ENCODE measurements around the gene TMEM150A. TPM values are rescaled to one million over a fixed set of nuclear protein-coding genes. Genes with fewer than 3 reads are reported as not detected.

Gene TMEM150A
- total and polyA plus RNA-seq, 3 donors from 2014 or later, result 33.1 to 44.0 (median 39.3) TPM

DNA sequence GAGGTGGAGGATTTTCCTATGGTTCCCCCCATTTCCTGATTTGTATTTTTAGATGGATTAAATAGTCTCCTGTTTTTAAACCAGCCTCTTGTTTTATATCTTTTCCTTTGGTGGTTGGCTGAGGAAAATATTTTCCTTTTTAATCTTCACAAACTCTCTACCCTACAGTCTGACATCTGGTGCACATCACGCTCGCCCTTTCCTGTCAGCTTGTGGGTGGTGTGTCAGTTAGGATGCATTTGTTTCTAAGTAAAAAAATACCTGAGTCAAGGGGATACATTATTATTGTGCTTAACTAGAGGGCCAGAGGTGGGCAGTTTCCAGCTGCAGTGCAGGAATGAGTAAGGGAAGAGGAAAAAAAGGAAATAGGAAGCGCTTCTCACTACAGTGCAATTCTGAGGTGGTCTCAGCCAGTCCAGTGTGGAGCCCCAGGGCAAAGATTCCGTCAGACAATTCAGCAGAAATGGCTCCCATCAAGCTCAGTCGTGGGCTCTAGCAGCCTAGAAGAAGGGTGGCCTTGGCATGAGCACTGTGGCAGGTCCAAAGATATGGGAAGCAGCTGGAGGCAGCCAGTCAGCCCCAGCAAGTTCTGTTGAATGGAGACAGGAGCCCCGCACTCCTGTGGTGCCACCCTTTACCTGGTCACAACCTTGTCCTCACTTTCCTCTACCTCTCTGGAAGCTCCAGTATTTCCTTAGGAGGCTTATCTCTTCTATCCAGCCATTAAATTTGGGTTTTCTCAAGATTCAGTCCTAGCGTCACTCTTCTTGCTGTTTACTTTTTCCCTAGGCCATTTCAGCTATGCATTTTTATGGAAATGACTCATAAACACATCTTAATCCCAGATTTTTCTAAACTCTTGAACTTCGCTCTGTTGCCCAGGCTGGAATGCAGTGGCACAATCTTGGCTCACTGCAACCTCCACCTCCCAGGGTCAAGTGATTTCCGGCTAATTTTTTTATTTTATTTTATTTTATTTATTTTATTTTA lies 47.0 kb upstream of the TMEM150A start:
- Histone ChIP-seq H3K27ac (no peak overlapping the region), H3K4me3 (no peak overlapping the region), H3K9me3 (no peaks in the 10 kb centered on the region), H3K27me3 (no peaks in the 10 kb centered on the region), H3K4me1 (no peaks in the 10 kb centered on the region), H3K36me3 (ENCODE audit: low read depth, missing control alignments) (no peaks in the 10 kb centered on the region)
- intact Hi-C loops (cut with DNase I; ENCODE audit: low total_unique reads), result no loop called here
- DNase-seq, result no peak
- 85 to 88% methylated on average over 9 of the region's 9 CpGs for WGBS, 2 donors
- TF ChIP-seq POLR2A (IDR thresholded peaks at IDR 0.05), result no peak
- TF ChIP-seq, protein P1, sequence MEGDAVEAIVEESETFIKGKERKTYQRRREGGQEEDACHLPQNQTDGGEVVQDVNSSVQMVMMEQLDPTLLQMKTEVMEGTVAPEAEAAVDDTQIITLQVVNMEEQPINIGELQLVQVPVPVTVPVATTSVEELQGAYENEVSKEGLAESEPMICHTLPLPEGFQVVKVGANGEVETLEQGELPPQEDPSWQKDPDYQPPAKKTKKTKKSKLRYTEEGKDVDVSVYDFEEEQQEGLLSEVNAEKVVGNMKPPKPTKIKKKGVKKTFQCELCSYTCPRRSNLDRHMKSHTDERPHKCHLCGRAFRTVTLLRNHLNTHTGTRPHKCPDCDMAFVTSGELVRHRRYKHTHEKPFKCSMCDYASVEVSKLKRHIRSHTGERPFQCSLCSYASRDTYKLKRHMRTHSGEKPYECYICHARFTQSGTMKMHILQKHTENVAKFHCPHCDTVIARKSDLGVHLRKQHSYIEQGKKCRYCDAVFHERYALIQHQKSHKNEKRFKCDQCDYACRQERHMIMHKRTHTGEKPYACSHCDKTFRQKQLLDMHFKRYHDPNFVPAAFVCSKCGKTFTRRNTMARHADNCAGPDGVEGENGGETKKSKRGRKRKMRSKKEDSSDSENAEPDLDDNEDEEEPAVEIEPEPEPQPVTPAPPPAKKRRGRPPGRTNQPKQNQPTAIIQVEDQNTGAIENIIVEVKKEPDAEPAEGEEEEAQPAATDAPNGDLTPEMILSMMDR (IDR thresholded peaks at IDR 0.05), result no peak

DNA sequence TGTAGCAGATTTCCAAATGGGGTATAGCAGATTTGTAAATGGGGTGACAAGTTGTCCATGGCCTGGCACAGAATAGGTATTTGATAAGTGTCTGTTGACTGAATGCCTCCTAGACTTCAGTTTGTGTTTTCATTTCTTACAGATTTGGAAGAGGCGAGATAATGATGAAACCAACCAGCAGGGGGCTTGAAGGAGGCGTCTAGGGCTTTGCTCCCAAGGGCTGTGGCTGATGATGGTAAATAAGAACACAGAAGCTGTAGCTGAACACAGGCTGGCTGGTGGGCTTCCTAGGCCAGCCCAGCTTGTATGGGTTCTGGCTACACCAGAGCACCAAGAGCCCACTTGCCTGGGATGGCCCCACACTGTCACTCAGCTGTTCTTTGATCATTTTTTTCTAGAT lies 46.1 kb upstream of the TMEM150A start:
- Histone ChIP-seq H3K27me3 (no peaks in the 10 kb centered on the region), H3K4me1 (no peaks in the 10 kb centered on the region), H3K27ac (no peak overlapping the region), H3K36me3 (ENCODE audit: low read depth, missing control alignments) (no peaks in the 10 kb centered on the region), H3K9me3 (no peaks in the 10 kb centered on the region), H3K4me3 (no peak overlapping the region)
- intact Hi-C loops (cut with DNase I; ENCODE audit: low total_unique reads), result no loop called here
- peak; percentile 57 for DNase-seq
- no peak for TF ChIP-seq POLR2A (IDR thresholded peaks at IDR 0.05)
- TF ChIP-seq, protein P1 (IDR thresholded peaks at IDR 0.05), result peak; percentile 30 to 39 (median 37)
- WGBS, 2 donors, result 48 to 77% methylated on average over 2 of the region's 2 CpGs

DNA sequence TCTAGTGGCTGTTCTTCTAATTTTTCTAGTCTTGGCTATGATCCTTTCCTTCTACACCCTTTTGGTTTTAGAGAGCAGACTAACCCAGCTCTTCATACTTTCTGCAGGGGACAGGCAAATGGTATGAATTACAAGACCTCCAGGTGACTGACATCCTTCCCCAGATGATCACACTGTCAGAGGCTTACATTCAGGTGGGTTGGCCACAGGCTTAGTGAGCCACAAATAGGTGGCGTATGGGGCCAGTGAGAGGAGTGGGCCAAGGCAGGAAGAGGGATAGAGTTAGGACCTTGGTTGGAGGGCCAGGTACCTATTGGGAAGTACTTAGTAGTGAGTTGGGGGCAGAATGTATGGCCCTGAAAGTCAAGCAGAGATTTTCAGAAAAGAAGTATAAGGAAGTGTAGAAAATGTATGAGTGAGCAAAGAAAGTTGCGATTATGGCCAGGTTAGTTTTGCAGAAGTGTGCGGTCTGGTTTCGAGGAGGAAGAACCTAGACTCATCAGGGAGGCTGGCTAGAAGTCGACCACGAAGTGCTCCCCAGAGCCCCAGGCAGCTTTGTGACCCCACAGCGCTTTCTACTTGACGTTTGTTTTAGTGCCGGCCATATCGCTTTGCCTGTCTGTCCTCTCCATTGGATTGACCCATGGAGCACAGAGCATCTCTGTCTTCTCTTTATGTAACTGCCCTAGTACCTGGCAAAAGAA lies 45.5 kb upstream of the TMEM150A start:
- no peak for DNase-seq

DNA sequence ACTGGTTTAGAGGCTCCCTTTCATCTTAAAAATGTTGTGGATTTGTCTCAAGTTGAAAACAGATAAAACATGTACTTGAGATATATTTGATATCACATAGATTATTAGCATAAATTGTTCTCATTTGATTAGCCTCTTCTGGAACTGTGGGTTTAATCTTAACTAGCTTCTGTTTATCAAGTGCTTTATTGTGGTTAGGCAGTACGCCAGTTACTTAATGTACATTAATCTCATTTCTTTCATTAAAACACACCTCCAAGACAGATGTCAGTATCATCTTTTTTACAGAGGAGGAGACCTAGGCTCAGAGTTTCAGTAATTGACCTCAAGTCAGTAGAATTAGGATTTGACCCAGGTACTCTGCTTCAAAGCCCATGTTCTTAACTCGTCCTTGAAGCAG lies 43.7 kb upstream of the TMEM150A start:
- no peak for TF ChIP-seq POLR2A (IDR thresholded peaks at IDR 0.05)
- TF ChIP-seq, protein P1 (IDR thresholded peaks at IDR 0.05), result no peak
- intact Hi-C loops (cut with DNase I; ENCODE audit: low total_unique reads), result no loop called here
- Histone ChIP-seq H3K27me3 (no peaks in the 10 kb centered on the region), H3K36me3 (ENCODE audit: low read depth, missing control alignments) (no peaks in the 10 kb centered on the region), H3K4me1 (no peaks in the 10 kb centered on the region), H3K4me3 (no peak overlapping the region), H3K27ac (no peak overlapping the region), H3K9me3 (no peaks in the 10 kb centered on the region)
- 90 to 91% methylated on average over 2 of the region's 2 CpGs for WGBS, 2 donors
- no peak for DNase-seq

More for the DNA sequence above, 45.5 kb upstream of the TMEM150A start:
- intact Hi-C loops (cut with DNase I; ENCODE audit: low total_unique reads), result no loop called here
- WGBS, 2 donors, result 84 to 87% methylated on average over 10 of the region's 10 CpGs
- H3K9me3 ChIP-seq, result no peaks in the 10 kb centered on the region
- no peak overlapping the region for H3K4me3 ChIP-seq
- TF ChIP-seq, protein P1 (IDR thresholded peaks at IDR 0.05), result no peak
- no peak for TF ChIP-seq POLR2A (IDR thresholded peaks at IDR 0.05)
- no peak overlapping the region for H3K27ac ChIP-seq
- no peaks in the 10 kb centered on the region for H3K4me1 ChIP-seq
- H3K36me3 ChIP-seq (ENCODE audit: low read depth, missing control alignments), result no peaks in the 10 kb centered on the region
- H3K27me3 ChIP-seq, result no peaks in the 10 kb centered on the region

Data from testis (tissue), 3 donors.